ENCODE data around the gene ECPAS. TPM values are rescaled to one million over a fixed set of nuclear protein-coding genes. Genes with fewer than 3 reads are reported as not detected.

The ECPAS gene
- total RNA-seq, 1 experiment from 2014 or later, result 106 TPM

DNA sequence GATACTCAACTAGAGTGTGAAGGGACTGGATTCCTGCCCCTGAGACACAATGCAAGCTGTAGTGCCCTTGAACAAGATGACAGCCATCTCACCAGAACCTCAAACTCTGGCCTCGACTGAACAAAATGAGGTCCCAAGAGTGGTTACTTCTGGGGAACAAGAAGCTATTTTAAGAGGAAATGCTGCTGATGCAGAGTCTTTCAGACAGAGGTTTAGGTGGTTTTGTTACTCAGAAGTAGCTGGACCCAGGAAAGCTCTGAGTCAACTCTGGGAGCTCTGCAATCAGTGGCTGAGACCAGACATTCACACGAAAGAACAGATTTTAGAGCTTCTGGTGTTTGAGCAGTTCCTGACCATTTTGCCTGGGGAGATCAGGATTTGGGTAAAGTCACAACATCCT lies 43.2 kb upstream of the ECPAS start:
- Histone ChIP-seq H3K18ac (ENCODE audit: insufficient read length, low read depth, low read length) (no peak overlapping the region), H3K56ac (ENCODE audit: insufficient read length, low read depth, low read length) (no peak overlapping the region), H2BK120ac (ENCODE audit: low read depth, low read length, poor library complexity, severe bottlenecking) (no peak overlapping the region), H4K8ac (replicated peaks; ENCODE audit: insufficient read length, low read depth, low read length) (no peak overlapping the region), H3K14ac (ENCODE audit: insufficient read depth, low read length) (no peak overlapping the region), H3K27ac (ENCODE audit: insufficient read length, low read depth, low read length) (peak overlapping the region; percentile 71), H3K23ac (ENCODE audit: insufficient read length, low read depth, low read length) (no peak overlapping the region), H2BK20ac (ENCODE audit: low read depth, low read length, poor library complexity, severe bottlenecking) (no peak overlapping the region), H3K4me2 (ENCODE audit: insufficient read depth, insufficient read length, low read length) (no peak overlapping the region), H3K79me2 (ENCODE audit: insufficient read depth, low read length) (peaks cover 18% of the 10 kb centered on the region; the same call in 1 of the 2 replicates), H2AK5ac (ENCODE audit: insufficient read length, low read length) (no peak overlapping the region), H3K9me3 (ENCODE audit: control insufficient read depth, low read depth, low read length) (no peaks in the 10 kb centered on the region), H2BK5ac (ENCODE audit: insufficient read length, low read length) (no peak overlapping the region), H3K23me2 (ENCODE audit: insufficient read length, low read depth, low read length, poor library complexity, severe bottlenecking) (peaks cover 12% of the 10 kb centered on the region), H3K4ac (ENCODE audit: low read depth, low read length) (no peak overlapping the region), H3K79me1 (ENCODE audit: insufficient read depth, low read depth, low read length, poor library complexity, severe bottlenecking) (peaks cover 16% of the 10 kb centered on the region), H4K5ac (ENCODE audit: insufficient read length, low read depth, low read length) (no peak overlapping the region), H3K4me1 (ENCODE audit: insufficient read depth, low read length) (peaks cover 10% of the 10 kb centered on the region; the same call in 1 of the 2 replicates), H3T11ph (ENCODE audit: low read length) (no peak overlapping the region), H4K91ac (ENCODE audit: insufficient read length, low read depth, low read length) (no peak overlapping the region), H2BK15ac (ENCODE audit: low read depth, low read length) (no peak overlapping the region), H3K9ac (ENCODE audit: extremely low read depth, insufficient read length, low read length) (no peak overlapping the region), H3K27me3 (ENCODE audit: insufficient read depth, low read length) (no peaks in the 10 kb centered on the region), H4K20me1 (ENCODE audit: control insufficient read depth, insufficient read depth, insufficient read length) (no peaks in the 10 kb centered on the region), H2AFZ (ENCODE audit: low read length) (no peak overlapping the region), H2BK12ac (ENCODE audit: insufficient read length, low read depth, low read length) (no peak overlapping the region)
- H3K36me3 Mint-ChIP-seq (ENCODE audit: insufficient read depth in 1 of 3, low read depth in 3 of 3), result peaks cover 17 to 35% (median 27%) of the 10 kb centered on the region in 3 experiments
- no CpG with 5 or more reads among the region's 2 CpGs for WGBS (ENCODE audit: extremely low coverage, insufficient read length, low lambda C conversion rate)
- H3K27me3 Mint-ChIP-seq (ENCODE audit: low read depth), result peaks cover 8% of the 10 kb centered on the region
- peak overlapping the region; percentile 3 to 81 (median 53); a peak in 3 of 7 replicates for H3K27ac Mint-ChIP-seq
- H3K4me1 Mint-ChIP-seq, result peaks cover 43 to 47% of the 10 kb centered on the region in 2 experiments
- peaks cover 0 to 8% of the 10 kb centered on the region in 2 experiments; a peak in 4 of 5 replicates for H3K9me3 Mint-ChIP-seq
- TF ChIP-seq, protein P1, sequence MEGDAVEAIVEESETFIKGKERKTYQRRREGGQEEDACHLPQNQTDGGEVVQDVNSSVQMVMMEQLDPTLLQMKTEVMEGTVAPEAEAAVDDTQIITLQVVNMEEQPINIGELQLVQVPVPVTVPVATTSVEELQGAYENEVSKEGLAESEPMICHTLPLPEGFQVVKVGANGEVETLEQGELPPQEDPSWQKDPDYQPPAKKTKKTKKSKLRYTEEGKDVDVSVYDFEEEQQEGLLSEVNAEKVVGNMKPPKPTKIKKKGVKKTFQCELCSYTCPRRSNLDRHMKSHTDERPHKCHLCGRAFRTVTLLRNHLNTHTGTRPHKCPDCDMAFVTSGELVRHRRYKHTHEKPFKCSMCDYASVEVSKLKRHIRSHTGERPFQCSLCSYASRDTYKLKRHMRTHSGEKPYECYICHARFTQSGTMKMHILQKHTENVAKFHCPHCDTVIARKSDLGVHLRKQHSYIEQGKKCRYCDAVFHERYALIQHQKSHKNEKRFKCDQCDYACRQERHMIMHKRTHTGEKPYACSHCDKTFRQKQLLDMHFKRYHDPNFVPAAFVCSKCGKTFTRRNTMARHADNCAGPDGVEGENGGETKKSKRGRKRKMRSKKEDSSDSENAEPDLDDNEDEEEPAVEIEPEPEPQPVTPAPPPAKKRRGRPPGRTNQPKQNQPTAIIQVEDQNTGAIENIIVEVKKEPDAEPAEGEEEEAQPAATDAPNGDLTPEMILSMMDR (conservative IDR thresholded peaks at IDR 0.05), result no peak
- DNase-seq, result no peak
- peak overlapping the region in 1 of 2 experiments; percentile 43; a peak in 2 of 5 replicates for H3K4me3 Mint-ChIP-seq
